Measurements from ENCODE around the gene ABL1. TPM values are rescaled to one million over a fixed set of nuclear protein-coding genes. Genes with fewer than 3 reads are reported as not detected.
"Not testable (repeated sequence)": the region's sequence is repeated elsewhere in the genome, so short reads cannot be mapped to it uniquely, and the experiment has no call there.

Gene ABL1
- total RNA-seq, 2 experiments from 2014 or later: 24.8 to 24.9 TPM

GRCh38 chr9:130845254-130845653 lies 10.2 kb downstream of the ABL1 start:
- Mint-ChIP-seq H3K9me3 (no peaks in the 10 kb centered on the region), H3K27me3 (no peaks in the 10 kb centered on the region), H3K36me3 (no peaks in the 10 kb centered on the region), H3K27ac (no peak overlapping the region), H3K4me1 (ENCODE audit: low read depth) (peaks cover 5% of the 10 kb centered on the region), H3K4me3 (no peak overlapping the region)
- ChIA-PET POLR2A (no interaction called here), CTCF (interaction anchor here (0.6 to 2.0 kb wide), 3 partner anchors 21 to 504 kb away, joined by 3 to 10 read pairs (median 4); no protein-coding TSS in a partner anchor)
- intact Hi-C loops (cut with micrococcal nuclease): no loop called here
- DNase-seq: no peak

GRCh38 chr9:130845901-130846481 lies 10.9 kb downstream of the ABL1 start:
- Mint-ChIP-seq H3K9me3 (no peaks in the 10 kb centered on the region), H3K27me3 (no peaks in the 10 kb centered on the region), H3K4me1 (ENCODE audit: low read depth) (peaks cover 5% of the 10 kb centered on the region), H3K36me3 (no peaks in the 10 kb centered on the region), H3K27ac (no peak overlapping the region), H3K4me3 (no peak overlapping the region)
- ChIA-PET POLR2A (no interaction called here), CTCF (interaction anchor here (0.8 to 2.0 kb wide), 4 partner anchors 16 to 200 kb away, joined by 3 to 10 read pairs (median 4); no protein-coding TSS in a partner anchor)
- intact Hi-C loops (cut with micrococcal nuclease): no loop called here
- no peak for DNase-seq

DNA sequence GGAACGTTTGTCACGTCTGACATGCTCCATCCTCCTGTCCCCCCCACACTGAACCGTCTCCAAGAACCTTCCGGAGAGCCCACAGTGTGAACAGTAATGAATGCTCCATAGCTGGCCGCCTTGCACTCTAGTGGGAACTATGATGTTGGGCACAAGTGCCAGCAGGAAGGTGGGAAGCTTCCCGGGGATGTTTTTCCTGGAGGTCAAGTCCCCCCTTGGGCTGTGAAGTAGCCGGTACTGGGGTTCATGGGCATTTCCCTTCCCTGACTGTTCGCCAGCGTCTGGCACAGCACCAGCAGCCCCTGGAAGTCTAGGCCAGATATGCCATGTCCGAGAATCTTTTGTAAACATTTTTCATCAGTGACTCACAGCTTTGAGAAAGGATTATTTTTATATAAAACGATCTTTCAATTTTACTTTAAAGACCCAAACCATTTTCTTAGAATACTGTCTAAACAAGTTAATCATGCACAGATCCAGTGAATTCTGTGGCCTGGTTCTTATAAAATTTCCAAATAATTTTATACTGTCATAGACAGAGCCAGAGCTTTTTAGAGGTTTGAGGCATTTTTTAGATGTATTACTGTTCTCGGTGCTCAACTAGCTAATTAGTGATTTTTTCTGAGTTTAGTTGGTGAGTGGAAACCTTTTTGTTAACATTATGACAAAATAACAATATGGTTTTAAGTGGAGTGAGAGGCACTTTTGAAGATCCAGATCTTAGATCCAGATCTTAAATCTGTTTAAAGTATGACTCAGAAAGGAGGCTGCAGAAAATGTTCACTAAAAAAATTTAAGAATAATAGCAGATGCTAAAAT lies 11.6 kb downstream of the ABL1 start:
- no peak for DNase-seq
- Mint-ChIP-seq H3K27ac (no peak overlapping the region), H3K36me3 (no peaks in the 10 kb centered on the region), H3K9me3 (no peaks in the 10 kb centered on the region), H3K4me3 (no peak overlapping the region), H3K27me3 (no peaks in the 10 kb centered on the region), H3K4me1 (ENCODE audit: low read depth) (peaks cover 5% of the 10 kb centered on the region)
- intact Hi-C loops (cut with micrococcal nuclease): no loop called here
- ChIA-PET POLR2A (interaction anchor here (0.6 kb wide), 1 partner anchor 23 kb away, joined by 4 read pairs; no protein-coding TSS in a partner anchor), CTCF (interaction anchor here (0.8 to 2.0 kb wide), 4 partner anchors 15 to 200 kb away, joined by 3 to 10 read pairs (median 3); no protein-coding TSS in a partner anchor)

DNA sequence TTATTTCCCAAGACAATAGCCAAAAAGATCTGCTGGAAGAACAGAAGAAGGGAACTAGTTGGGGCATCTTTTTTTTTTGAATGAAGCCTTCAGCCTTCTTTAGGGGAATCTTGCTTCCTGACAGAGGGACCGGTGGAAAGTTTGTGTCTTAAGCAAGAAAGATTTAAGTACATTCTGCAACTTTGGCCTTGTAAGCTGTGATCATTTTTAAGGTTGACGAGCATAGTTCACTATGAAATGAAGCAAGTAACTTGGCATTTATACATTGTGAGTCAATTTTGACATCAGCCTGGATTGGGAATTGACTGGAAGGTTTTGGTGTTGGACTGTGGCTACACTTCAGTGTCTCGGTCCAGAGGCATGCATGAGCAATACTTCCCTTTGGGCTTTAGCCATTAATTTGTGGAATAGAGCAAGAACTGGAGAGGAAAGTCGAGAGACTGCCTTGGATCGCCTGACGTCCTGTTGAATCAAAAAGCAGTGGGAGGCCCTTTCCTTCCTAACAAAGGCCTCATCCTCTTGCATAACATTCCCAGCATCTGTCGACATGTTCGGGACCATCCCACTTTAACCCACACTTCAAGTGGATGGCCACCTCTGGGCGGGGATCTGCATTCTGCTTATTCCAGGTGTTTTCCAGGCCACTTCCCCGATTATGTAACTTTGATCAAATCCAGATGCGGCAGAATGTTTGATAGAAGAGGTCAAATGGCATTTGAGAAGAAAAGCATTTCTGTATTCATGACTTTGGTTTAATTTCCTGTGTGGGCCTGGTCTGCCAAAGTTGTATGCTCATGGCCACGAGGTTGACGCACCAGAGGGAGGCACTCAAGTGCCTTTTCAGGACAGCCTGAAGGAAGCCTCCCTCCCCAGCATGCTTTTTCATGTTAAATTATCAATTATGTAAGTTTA lies 12.5 kb downstream of the ABL1 start:
- Mint-ChIP-seq H3K27ac (no peak overlapping the region), H3K27me3 (no peaks in the 10 kb centered on the region), H3K36me3 (no peaks in the 10 kb centered on the region), H3K4me1 (ENCODE audit: low read depth) (peaks cover 5% of the 10 kb centered on the region), H3K4me3 (no peak overlapping the region), H3K9me3 (no peaks in the 10 kb centered on the region)
- CTCF ChIA-PET: interaction anchor here (1.0 to 2.0 kb wide), 3 partner anchors 19 to 199 kb away, joined by 3 to 10 read pairs (median 3); no protein-coding TSS in a partner anchor
- DNase-seq: no peak
- intact Hi-C loops (cut with micrococcal nuclease): no loop called here
- POLR2A ChIA-PET: interaction anchor here (0.6 to 0.7 kb wide), 2 partner anchors 22 to 138 kb away, joined by 4 read pairs; no protein-coding TSS in a partner anchor

- POLR2A ChIA-PET: interaction anchor here (0.7 kb wide), 1 partner anchor 139 kb away, joined by 4 read pairs; no protein-coding TSS in a partner anchor
- H3K9me3 Mint-ChIP-seq; DNase-seq; H3K27ac Mint-ChIP-seq; intact Hi-C loops (cut with micrococcal nuclease); H3K36me3 Mint-ChIP-seq; H3K4me3 Mint-ChIP-seq; H3K27me3 Mint-ChIP-seq; H3K4me1 Mint-ChIP-seq (ENCODE audit: low read depth); CTCF ChIA-PET: not testable (repeated sequence)
Measured at GRCh38 chr9:130848514-130848913, 13.5 kb downstream of the ABL1 start.

DNA sequence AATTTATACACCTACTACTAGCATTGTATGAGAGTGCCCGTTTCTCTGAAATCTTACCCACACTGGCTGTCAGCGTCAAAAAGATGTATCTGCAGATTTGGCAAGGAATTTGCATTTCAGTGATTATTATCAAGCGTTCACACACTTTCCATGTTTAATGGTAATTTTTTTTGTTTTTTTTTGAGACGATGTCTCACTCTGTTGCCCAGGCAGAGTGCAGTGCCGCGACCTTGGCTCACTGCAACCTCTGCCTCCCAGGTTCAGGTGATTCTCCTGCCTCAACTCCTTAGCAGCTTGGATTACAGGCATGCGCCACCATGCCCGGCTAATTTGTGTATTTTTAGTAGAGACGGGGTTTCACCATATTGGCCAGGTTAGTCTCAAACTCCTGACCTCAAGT lies 14.3 kb downstream of the ABL1 start:
- Mint-ChIP-seq H3K9me3 (no peaks in the 10 kb centered on the region), H3K4me3 (no peak overlapping the region), H3K27ac (no peak overlapping the region), H3K4me1 (ENCODE audit: low read depth) (peaks cover under 1% of the 10 kb centered on the region), H3K27me3 (no peaks in the 10 kb centered on the region), H3K36me3 (no peaks in the 10 kb centered on the region)
- POLR2A ChIA-PET: no interaction called here
- CTCF ChIA-PET: interaction anchor here (1.6 kb wide), 1 partner anchor 17 kb away, joined by 7 read pairs; no protein-coding TSS in a partner anchor
- DNase-seq: no peak
- intact Hi-C loops (cut with micrococcal nuclease): no loop called here

DNA sequence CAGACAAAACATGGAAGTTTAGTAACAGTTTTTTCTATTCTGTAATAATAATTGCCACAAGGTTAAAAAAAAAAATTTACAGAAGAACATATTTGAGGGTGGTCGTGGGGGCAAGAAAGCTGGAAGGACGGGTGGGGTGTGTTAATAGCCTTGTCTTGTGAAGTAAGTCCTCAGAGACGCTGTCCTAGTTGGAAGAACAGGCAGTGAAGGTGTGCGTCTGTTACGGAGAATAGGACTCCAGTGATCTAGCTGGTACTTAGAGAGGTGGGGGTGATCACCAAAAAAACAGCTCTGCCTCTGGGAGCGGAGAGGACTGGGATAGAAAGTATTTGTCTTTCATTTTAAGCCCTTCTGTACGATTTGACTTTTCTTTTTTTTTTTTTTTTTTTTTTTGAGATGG lies 17.7 kb downstream of the ABL1 start:
- Mint-ChIP-seq H3K36me3 (no peaks in the 10 kb centered on the region), H3K4me3 (no peak overlapping the region), H3K9me3 (no peaks in the 10 kb centered on the region), H3K4me1 (ENCODE audit: low read depth) (no peaks in the 10 kb centered on the region), H3K27ac (no peak overlapping the region), H3K27me3 (no peaks in the 10 kb centered on the region)
- ChIA-PET POLR2A (no interaction called here), CTCF (interaction anchor here (1.3 kb wide), 1 partner anchor 14 kb away, joined by 3 read pairs; no protein-coding TSS in a partner anchor)
- no peak for DNase-seq
- intact Hi-C loops (cut with micrococcal nuclease): no loop called here

DNA sequence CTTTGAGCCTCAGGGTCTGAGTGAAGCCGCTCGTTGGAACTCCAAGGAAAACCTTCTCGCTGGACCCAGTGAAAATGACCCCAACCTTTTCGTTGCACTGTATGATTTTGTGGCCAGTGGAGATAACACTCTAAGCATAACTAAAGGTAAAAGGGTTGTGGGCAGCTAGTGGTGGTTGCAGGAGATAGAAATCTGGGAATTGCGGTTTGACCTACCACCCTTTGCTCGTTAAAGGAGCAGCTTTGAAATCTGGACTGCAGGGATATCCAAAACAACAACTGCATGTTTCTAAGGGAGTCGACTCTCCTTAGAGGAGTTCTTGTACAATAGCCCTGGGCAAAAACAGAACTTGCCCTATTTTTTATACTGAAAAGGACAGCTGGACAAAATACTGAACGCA lies 19.0 kb downstream of the ABL1 start:
- ChIA-PET CTCF (interaction anchor here (1.0 to 1.2 kb wide), 2 partner anchors 13 to 16 kb away, joined by 4 to 5 read pairs; no protein-coding TSS in a partner anchor), POLR2A (no interaction called here)
- Mint-ChIP-seq H3K4me1 (ENCODE audit: low read depth) (no peaks in the 10 kb centered on the region), H3K9me3 (no peaks in the 10 kb centered on the region), H3K27ac (no peak overlapping the region), H3K4me3 (no peak overlapping the region), H3K36me3 (no peaks in the 10 kb centered on the region), H3K27me3 (no peaks in the 10 kb centered on the region)
- no peak for DNase-seq
- intact Hi-C loops (cut with micrococcal nuclease): no loop called here

DNA sequence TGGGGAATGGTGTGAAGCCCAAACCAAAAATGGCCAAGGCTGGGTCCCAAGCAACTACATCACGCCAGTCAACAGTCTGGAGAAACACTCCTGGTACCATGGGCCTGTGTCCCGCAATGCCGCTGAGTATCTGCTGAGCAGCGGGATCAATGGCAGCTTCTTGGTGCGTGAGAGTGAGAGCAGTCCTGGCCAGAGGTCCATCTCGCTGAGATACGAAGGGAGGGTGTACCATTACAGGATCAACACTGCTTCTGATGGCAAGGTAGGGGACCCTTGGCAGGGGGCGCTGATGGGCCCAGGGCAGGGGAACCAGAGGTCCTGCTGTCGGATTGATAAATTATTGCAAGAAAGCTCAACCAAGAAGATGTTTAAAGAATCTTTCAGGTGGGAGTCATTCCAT lies 19.8 kb downstream of the ABL1 start:
- H3K27me3 Mint-ChIP-seq: no peaks in the 10 kb centered on the region
- DNase-seq: no peak
- POLR2A ChIA-PET: no interaction called here
- no peak overlapping the region for H3K27ac Mint-ChIP-seq
- CTCF ChIA-PET: interaction anchor here (1.0 to 1.2 kb wide), 2 partner anchors 12 to 15 kb away, joined by 4 to 5 read pairs; no protein-coding TSS in a partner anchor
- H3K9me3 Mint-ChIP-seq: no peaks in the 10 kb centered on the region
- intact Hi-C loops (cut with micrococcal nuclease): no loop called here
- no peaks in the 10 kb centered on the region for H3K4me1 Mint-ChIP-seq (ENCODE audit: low read depth)
- no peaks in the 10 kb centered on the region for H3K36me3 Mint-ChIP-seq
- no peak overlapping the region for H3K4me3 Mint-ChIP-seq

- POLR2A ChIA-PET: no interaction called here
- CTCF ChIA-PET: no interaction called here
- H3K27me3 Mint-ChIP-seq: no peaks in the 10 kb centered on the region
- intact Hi-C loops (cut with micrococcal nuclease): no loop called here
- no peaks in the 10 kb centered on the region for H3K36me3 Mint-ChIP-seq
- H3K9me3 Mint-ChIP-seq: no peaks in the 10 kb centered on the region
- DNase-seq: no peak
- no peak overlapping the region for H3K4me3 Mint-ChIP-seq
- no peaks in the 10 kb centered on the region for H3K4me1 Mint-ChIP-seq (ENCODE audit: low read depth)
- no peak overlapping the region for H3K27ac Mint-ChIP-seq
Measured at GRCh38 chr9:130856474-130856873, 21.4 kb downstream of the ABL1 start.

- Mint-ChIP-seq H3K27ac (no peak overlapping the region), H3K4me3 (no peak overlapping the region), H3K36me3 (peaks cover 6% of the 10 kb centered on the region), H3K27me3 (no peaks in the 10 kb centered on the region), H3K9me3 (no peaks in the 10 kb centered on the region), H3K4me1 (ENCODE audit: low read depth) (no peaks in the 10 kb centered on the region)
- DNase-seq: no peak
- ChIA-PET CTCF (interaction anchor here (0.8 to 1.7 kb wide), 5 partner anchors 12 to 882 kb away, joined by 3 to 6 read pairs (median 4); no protein-coding TSS in a partner anchor), POLR2A (no interaction called here)
- intact Hi-C loops (cut with micrococcal nuclease): no loop called here
Measured at GRCh38 chr9:130857864-130858738, 23.0 kb downstream of the ABL1 start.
